ENCODE results near the gene SNX10.

The SNX10 gene

GRCh38 chr7:26295586-26295985, 3.9 kb downstream of the SNX10 start:
- no peak for TF ChIP-seq Cebpa-rat (IDR thresholded peaks at IDR 0.05)
- H3K27me3 ChIP-seq, result no peaks in the 10 kb centered on the region
- no peaks in the 10 kb centered on the region for H4K20me1 ChIP-seq
- no peak overlapping the region for H3K4me2 ChIP-seq
- H3K27ac ChIP-seq, result no peak overlapping the region
- H3K4me1 ChIP-seq, result peaks cover 32% of the 10 kb centered on the region
- H3K9ac ChIP-seq, result no peak overlapping the region
- no peak overlapping the region for H3K4me3 ChIP-seq
- no peaks in the 10 kb centered on the region for H3K36me3 ChIP-seq
- no peaks in the 10 kb centered on the region for H3K9me3 ChIP-seq

GRCh38 chr7:26298472-26299058, 6.9 kb downstream of the SNX10 start:
- Histone ChIP-seq H3K4me1 (peaks cover 16% of the 10 kb centered on the region), H3K9me3 (no peaks in the 10 kb centered on the region), H3K36me3 (no peaks in the 10 kb centered on the region), H3K4me2 (no peak overlapping the region), H4K20me1 (no peaks in the 10 kb centered on the region), H3K4me3 (no peak overlapping the region), H3K9ac (no peak overlapping the region), H3K27me3 (no peaks in the 10 kb centered on the region), H3K27ac (no peak overlapping the region)
- no peak for TF ChIP-seq Cebpa-rat (IDR thresholded peaks at IDR 0.05)

GRCh38 chr7:26305090-26305868, 13.6 kb downstream of the SNX10 start:
- Histone ChIP-seq H3K36me3 (no peaks in the 10 kb centered on the region), H3K4me3 (no peak overlapping the region), H3K4me2 (no peak overlapping the region), H3K9me3 (no peaks in the 10 kb centered on the region), H3K4me1 (0 out of 2 replicates have a peak, but pooled peaks cover 5% of the 10 kb centered on the region), H3K9ac (no peak overlapping the region), H3K27ac (no peak overlapping the region), H4K20me1 (no peaks in the 10 kb centered on the region), H3K27me3 (no peaks in the 10 kb centered on the region)
- TF ChIP-seq Cebpa-rat (IDR thresholded peaks at IDR 0.05), result no peak

GRCh38 chr7:26305869-26306665, 14.4 kb downstream of the SNX10 start:
- Histone ChIP-seq H3K36me3 (no peaks in the 10 kb centered on the region), H3K9ac (no peak overlapping the region), H3K4me1 (0 out of 2 replicates have a peak, but pooled peaks cover 5% of the 10 kb centered on the region), H3K27ac (no peak overlapping the region), H3K9me3 (no peaks in the 10 kb centered on the region), H3K27me3 (no peaks in the 10 kb centered on the region), H4K20me1 (no peaks in the 10 kb centered on the region), H3K4me2 (no peak overlapping the region), H3K4me3 (no peak overlapping the region)
- TF ChIP-seq Cebpa-rat (IDR thresholded peaks at IDR 0.05), result no peak

GRCh38 chr7:26306790-26307189, 15.1 kb downstream of the SNX10 start:
- no peaks in the 10 kb centered on the region for H3K36me3 ChIP-seq
- no peak overlapping the region for H3K27ac ChIP-seq

GRCh38 chr7:26307226-26307625, 15.6 kb downstream of the SNX10 start:
- Histone ChIP-seq H3K9ac (no peak overlapping the region), H3K4me1 (0 out of 2 replicates have a peak, but pooled peaks cover 5% of the 10 kb centered on the region), H3K27me3 (no peaks in the 10 kb centered on the region)

More at GRCh38 chr7:26306790-26307189, 15.1 kb downstream of the SNX10 start:
- no peak overlapping the region for H3K4me3 ChIP-seq
- H4K20me1 ChIP-seq, result no peaks in the 10 kb centered on the region
- H3K9ac ChIP-seq, result no peak overlapping the region
- H3K4me1 ChIP-seq, result 0 out of 2 replicates have a peak, but pooled peaks cover 5% of the 10 kb centered on the region
- no peaks in the 10 kb centered on the region for H3K27me3 ChIP-seq
- no peak for TF ChIP-seq Cebpa-rat (IDR thresholded peaks at IDR 0.05)
- no peaks in the 10 kb centered on the region for H3K9me3 ChIP-seq
- no peak overlapping the region for H3K4me2 ChIP-seq

GRCh38 chr7:26307791-26308190, 16.1 kb downstream of the SNX10 start:
- H3K9me3 ChIP-seq, result no peaks in the 10 kb centered on the region
- H3K36me3 ChIP-seq, result no peaks in the 10 kb centered on the region
- H3K27ac ChIP-seq, result no peak overlapping the region
- no peak overlapping the region for H3K4me2 ChIP-seq
- no peaks in the 10 kb centered on the region for H4K20me1 ChIP-seq
- H3K4me1 ChIP-seq, result 0 out of 2 replicates have a peak, but pooled peaks cover 5% of the 10 kb centered on the region
- TF ChIP-seq Cebpa-rat (IDR thresholded peaks at IDR 0.05), result no peak
- no peak overlapping the region for H3K4me3 ChIP-seq
- no peaks in the 10 kb centered on the region for H3K27me3 ChIP-seq
- no peak overlapping the region for H3K9ac ChIP-seq

More at GRCh38 chr7:26307226-26307625, 15.6 kb downstream of the SNX10 start:
- Histone ChIP-seq H3K27ac (no peak overlapping the region), H4K20me1 (no peaks in the 10 kb centered on the region), H3K9me3 (no peaks in the 10 kb centered on the region), H3K36me3 (no peaks in the 10 kb centered on the region), H3K4me2 (no peak overlapping the region), H3K4me3 (no peak overlapping the region)
- no peak for TF ChIP-seq Cebpa-rat (IDR thresholded peaks at IDR 0.05)

- Histone ChIP-seq H3K9me3 (no peaks in the 10 kb centered on the region), H3K27ac (no peak overlapping the region), H3K4me2 (no peak overlapping the region), H3K9ac (no peak overlapping the region), H3K4me3 (no peak overlapping the region), H4K20me1 (no peaks in the 10 kb centered on the region), H3K36me3 (no peaks in the 10 kb centered on the region), H3K4me1 (0 out of 2 replicates have a peak, but pooled peaks cover 5% of the 10 kb centered on the region), H3K27me3 (no peaks in the 10 kb centered on the region)
- no peak for TF ChIP-seq Cebpa-rat (IDR thresholded peaks at IDR 0.05)
Measured at GRCh38 chr7:26308551-26308950, 16.9 kb downstream of the SNX10 start.

- H4K20me1 ChIP-seq, result no peaks in the 10 kb centered on the region
- H3K4me3 ChIP-seq, result no peak overlapping the region
- no peak overlapping the region for H3K4me2 ChIP-seq
- H3K9me3 ChIP-seq, result no peaks in the 10 kb centered on the region
- no peak overlapping the region for H3K9ac ChIP-seq
- no peak for TF ChIP-seq Cebpa-rat (IDR thresholded peaks at IDR 0.05)
- H3K36me3 ChIP-seq, result no peaks in the 10 kb centered on the region
- no peak overlapping the region for H3K27ac ChIP-seq
- no peaks in the 10 kb centered on the region for H3K27me3 ChIP-seq
- 0 out of 2 replicates have a peak, but pooled peaks cover 6% of the 10 kb centered on the region for H3K4me1 ChIP-seq
Measured at GRCh38 chr7:26309089-26309488, 17.4 kb downstream of the SNX10 start.
